Measurements from ENCODE around the gene IL3. TPM values are rescaled to one million over a fixed set of nuclear protein-coding genes. Genes with fewer than 3 reads are reported as not detected.

IL3 gene
- polyA plus RNA-seq, 1 donor: not detected

GRCh38 chr5:132025403-132025971 lies 35.0 kb upstream of the IL3 start:
- no peak for DNase-seq (ENCODE audit: low read depth)

- DNase-seq (ENCODE audit: low read depth): no peak
Measured at GRCh38 chr5:132026516-132027008, 33.9 kb upstream of the IL3 start.

DNA sequence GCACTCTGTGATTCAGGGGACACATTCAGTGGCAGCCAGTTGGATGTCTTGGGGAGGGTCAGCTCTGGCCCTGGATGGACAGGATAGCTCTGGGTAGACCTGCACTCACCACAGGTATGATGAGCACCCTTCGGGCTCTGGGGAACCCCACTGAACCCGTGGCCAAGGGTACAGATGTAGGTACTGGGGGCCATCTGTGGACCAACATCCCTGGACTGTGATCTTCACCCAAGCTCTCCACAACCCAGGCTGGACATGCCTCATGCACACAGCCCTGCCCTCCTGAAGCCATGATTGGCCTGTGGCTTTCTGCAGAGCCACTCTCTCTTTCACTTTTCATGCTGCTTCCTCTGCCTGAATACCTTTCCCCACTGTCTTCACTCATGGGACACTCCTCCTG lies 33.4 kb upstream of the IL3 start:
- DNase-seq (ENCODE audit: low read depth): no peak

- no peak for DNase-seq (ENCODE audit: low read depth)
Measured at GRCh38 chr5:132029609-132030330, 30.7 kb upstream of the IL3 start.

GRCh38 chr5:132030610-132031009 lies 29.8 kb upstream of the IL3 start:
- no peak for DNase-seq (ENCODE audit: low read depth)

GRCh38 chr5:132032196-132032595 lies 28.3 kb upstream of the IL3 start:
- no peak for DNase-seq (ENCODE audit: low read depth)

DNA sequence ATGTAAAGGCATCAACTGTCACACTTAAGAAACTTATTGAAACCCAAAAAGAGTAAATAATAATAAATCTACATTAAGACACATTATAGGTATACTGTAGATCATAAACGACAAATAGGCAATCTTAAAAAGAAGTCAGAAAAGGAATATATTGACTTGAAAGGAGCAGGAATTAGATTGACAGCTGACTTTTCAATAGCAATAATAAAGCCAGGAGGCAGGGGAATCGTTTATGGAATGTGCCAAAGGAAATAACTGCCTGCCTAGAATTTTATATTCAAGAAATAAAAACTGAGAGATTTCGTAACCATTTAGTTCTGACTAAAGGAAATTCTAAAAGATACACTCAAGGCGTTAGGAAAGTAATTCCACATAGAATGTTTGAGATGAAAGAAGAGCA lies 27.3 kb upstream of the IL3 start:
- DNase-seq (ENCODE audit: low read depth): no peak

DNA sequence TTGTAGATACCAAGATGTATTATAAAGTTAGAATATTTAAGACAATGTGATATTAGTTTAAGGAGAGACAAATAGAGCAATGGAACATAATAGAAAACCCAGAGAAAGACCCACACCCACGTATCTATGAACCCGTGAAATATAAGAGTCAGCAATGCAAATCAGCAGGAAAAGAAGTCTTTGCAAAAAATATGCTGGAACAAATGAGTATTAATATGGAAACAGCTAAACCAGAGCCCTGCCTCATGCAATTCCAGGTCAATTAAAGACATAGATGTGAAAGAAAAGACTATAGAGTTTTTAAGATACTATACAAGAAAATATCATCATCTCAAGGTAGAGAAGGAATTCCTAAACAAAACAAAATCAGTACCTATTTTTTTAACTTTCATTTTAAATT lies 23.1 kb upstream of the IL3 start:
- no peak for DNase-seq (ENCODE audit: low read depth)

DNA sequence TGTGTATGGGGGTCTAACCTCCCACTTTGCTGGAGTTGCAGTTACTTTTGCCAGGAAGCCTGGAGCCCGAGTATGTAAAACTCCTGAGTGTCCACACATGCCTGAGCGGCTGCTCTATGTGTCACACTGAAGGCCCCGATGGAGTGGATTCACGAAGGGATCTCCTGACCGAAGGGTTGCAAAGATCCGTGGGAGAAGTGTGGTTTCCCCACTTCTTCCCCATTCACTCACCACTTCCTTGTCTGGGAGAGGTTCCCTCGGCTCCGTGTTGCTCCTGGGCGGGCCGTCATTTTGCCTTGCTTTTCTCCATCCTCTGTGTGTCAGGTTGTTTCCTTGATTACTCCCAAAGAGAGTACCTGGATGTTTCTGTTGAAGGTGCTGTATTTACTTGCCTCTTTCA lies 16.2 kb upstream of the IL3 start:
- no peak for DNase-seq (ENCODE audit: low read depth)

DNA sequence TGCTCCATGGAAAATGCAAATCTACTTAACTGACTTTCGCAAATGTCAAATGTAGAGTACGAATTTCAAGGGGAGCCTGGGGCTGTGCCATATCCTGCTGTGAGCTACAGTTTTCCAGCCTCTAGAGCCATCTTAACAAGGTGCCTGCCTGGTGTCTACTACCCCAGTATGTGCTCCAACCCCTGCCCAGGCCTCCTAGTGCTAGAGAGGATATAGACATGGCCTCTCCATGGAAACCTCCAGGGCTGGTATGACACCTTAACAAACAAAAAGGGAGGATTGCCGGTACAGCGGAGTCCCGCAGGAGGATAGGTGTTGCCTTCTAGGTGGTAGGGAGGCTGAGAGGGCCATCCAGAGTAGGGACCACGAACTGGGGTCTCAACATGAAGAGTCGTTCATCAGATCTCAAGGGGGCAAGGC lies 13.6 kb upstream of the IL3 start:
- DNase-seq (ENCODE audit: low read depth): no peak

GRCh38 chr5:132049093-132049492 lies 11.4 kb upstream of the IL3 start:
- no peak for DNase-seq (ENCODE audit: low read depth)

DNA sequence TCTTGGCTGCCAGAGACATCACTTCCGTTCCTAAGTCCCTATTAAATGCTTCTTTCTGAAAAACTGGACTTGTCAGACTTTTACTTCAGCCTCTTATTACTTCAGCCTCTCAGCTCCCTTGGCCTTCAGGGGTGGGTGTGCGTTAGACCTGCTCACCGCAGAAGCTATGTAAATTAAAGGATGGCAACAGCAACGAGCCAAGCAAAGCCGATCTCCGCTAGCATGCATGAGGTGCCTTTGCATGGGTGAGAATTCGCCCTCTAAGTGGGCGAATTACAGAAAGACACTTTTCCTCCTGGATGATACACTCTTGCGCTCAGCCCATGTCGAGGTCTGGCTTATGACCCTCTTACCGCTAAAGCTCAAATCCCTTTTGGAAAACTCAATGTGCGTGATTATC lies 10.9 kb upstream of the IL3 start:
- DNase-seq (ENCODE audit: low read depth): no peak

DNA sequence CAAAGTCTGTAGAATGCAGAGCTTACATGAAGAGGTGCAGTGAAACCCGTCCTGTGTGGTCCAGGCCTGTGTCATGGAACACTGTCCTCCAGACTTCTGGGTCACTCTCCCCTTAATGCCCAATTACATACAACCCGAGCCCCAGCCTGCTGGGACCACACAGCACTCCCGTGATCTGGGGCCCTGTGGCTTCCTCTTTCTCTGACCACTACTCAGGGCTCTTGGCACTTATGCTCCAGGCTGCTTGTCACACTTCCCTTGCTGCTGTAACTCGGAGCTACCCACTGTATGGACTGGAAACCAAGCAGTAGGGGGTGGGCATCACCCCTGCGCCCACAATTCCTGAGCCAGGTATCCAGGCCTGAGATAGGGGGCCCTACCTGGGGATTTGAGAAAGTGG lies 10.3 kb upstream of the IL3 start:
- DNase-seq (ENCODE audit: low read depth): no peak

DNA sequence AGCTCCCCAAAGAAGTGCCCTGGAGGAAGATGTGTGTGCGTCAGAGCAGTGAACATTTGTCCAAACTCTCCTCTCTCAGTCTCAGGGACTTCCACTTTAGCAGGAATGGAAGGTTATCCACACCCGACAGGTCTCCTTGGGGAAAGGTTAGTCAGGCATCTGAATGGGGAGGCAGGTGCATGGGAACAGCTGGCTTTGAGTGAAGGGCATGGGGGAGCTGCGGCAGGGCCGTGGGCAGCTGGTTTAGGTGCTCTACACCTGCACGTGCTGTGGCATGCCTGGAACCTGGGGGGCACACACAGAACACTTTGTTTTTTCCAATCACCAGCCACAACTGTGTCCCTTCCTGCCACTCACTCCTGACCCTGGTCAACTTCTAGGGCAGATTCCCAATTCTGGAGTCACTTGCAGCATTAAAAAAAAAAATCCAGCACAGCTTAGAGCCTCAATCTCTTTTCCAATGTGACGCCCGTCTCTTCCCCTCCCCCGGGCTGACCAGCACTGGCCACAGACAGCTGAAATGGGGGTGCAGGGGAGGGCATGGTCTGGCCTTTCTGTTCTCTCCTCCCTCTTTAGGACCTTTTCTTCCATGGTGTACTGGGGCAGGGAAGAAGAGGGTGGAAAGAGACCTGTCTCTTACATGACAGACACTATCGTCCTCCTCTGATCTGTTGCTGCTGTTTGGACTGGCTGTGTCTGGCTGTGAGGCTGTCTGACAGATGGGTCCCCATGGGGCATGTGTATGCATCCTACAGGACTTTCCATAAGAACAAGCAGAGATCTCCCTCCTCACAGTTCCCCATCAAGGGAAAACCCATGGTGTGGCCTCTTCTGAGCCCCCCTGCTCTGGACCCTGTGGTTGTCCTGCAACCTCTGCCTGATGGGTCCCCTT lies 9.5 kb upstream of the IL3 start:
- DNase-seq (ENCODE audit: low read depth): no peak

GRCh38 chr5:132052520-132052919 lies 7.9 kb upstream of the IL3 start:
- DNase-seq (ENCODE audit: low read depth): no peak

DNA sequence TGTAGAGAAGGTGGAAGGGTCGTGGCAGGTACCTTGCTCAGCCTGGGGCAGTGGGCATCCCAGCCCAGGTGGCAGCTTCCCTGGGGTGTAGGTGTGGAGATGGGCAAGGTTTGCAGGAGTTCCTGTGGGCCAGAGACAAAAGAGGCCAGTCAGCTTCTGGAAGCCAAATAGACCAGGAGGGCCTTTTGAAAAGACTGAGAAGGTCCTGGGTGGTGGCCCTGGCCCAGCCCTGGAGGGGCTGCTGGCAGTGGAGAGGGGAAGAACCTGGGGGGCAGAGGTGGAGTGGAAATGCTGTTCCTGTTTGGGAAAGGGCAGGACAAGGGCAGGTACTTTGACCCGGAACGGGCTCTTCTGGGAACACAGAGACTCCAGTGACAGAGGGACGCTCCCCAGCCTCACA lies 7.0 kb upstream of the IL3 start:
- no peak for DNase-seq (ENCODE audit: low read depth)

- no peak for DNase-seq (ENCODE audit: low read depth)
Measured at GRCh38 chr5:132054031-132054696, 6.3 kb upstream of the IL3 start.

DNA sequence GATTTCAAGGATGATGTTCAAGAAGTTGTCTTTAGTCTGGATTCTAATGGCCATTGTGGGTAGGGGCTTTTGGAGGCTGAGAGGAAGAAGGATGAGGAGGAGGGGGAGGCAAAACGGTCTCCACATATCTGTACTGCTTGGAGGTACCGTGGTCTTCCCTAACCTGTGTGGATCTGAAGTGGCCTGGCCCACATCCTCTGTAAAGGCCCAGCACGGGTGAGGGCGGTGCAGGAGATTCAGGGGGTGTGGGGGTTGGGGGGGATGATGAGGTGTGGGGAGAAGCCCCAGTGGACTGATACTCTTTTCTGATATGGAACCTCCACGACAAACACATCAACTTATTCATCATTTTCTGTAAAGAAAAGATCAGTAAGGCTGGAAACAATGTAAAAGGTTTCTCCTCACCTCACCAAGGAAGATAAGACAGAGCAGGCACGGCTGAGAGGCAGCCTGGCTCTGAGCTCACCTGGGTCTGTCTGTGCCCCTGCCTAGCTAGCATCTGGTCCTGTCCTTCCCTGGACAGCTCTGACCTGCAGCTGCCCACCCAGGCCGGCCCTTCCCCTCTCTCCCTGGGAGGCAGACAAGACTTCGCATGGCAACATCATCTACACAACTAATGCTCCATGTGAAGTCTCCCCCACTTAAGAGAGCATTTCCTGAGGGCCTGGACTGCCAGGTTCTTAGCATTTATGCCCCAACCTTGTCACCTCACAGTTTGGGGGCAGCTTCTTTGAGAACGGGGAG lies 5.6 kb upstream of the IL3 start:
- DNase-seq (ENCODE audit: low read depth): no peak

- DNase-seq (ENCODE audit: low read depth): no peak
Measured at GRCh38 chr5:132055441-132055807, 5.0 kb upstream of the IL3 start.

- no peak for DNase-seq (ENCODE audit: low read depth)
Measured at GRCh38 chr5:132055808-132056609, 4.4 kb upstream of the IL3 start.

Data from forelimb muscle (tissue), 1 donor.